ENCODE data around the gene GMPR2. TPM values are rescaled to one million over a fixed set of nuclear protein-coding genes. Genes with fewer than 3 reads are reported as not detected.

GMPR2 gene
- total and polyA plus RNA-seq, 2 of the 13 experiments (the other 11 are each of a cell fraction or from before 2014, with no cell fraction given): 210 to 273 TPM

GRCh38 chr14:24233538-24233866 is 773 bp downstream of the GMPR2 start (continued):
- TF ChIP-seq ATF2 (CRISPR knock-in tag; IDR thresholded peaks at IDR 0.05): peak; percentile 9; the same call in 1 of the 2 replicates
- no peak for TF ChIP-seq AGO1 (IDR thresholded peaks at IDR 0.05; ENCODE audit: low read depth, low read length, poor library complexity, severe bottlenecking)
- peak; percentile 41; the same call in 1 of the 2 replicates for TF ChIP-seq PHF21A (CRISPR knock-in tag; IDR thresholded peaks at IDR 0.05)
- no peak for TF ChIP-seq CSRNP1 (CRISPR knock-in tag; IDR thresholded peaks at IDR 0.05)
- TF ChIP-seq CEBPG (CRISPR knock-in tag; IDR thresholded peaks at IDR 0.05): no peak
- TF ChIP-seq POLR2AphosphoS5 (IDR thresholded peaks at IDR 0.05; ENCODE audit: low read depth, low read length): no peak
- peak; percentile 17; the same call in 1 of the 2 replicates for TF ChIP-seq USF2 (IDR thresholded peaks at IDR 0.05; ENCODE audit: low read depth, low read length)
- no peak for TF ChIP-seq USF2 (CRISPR knock-in tag; IDR thresholded peaks at IDR 0.05; ENCODE audit: borderline replicate concordance)
- TF ChIP-seq ZNF709 (CRISPR knock-in tag; IDR thresholded peaks at IDR 0.05): peak; percentile 18; the same call in 1 of the 2 replicates
- TF ChIP-seq MZF1 (CRISPR knock-in tag; IDR thresholded peaks at IDR 0.05; ENCODE audit: borderline replicate concordance): peak; percentile 88; the same call in 1 of the 2 replicates
- TF ChIP-seq ZBTB1 (CRISPR knock-in tag; IDR thresholded peaks at IDR 0.05; ENCODE audit: borderline replicate concordance): no peak
- no peak for TF ChIP-seq LCORL (IDR thresholded peaks at IDR 0.05)
- no peak for TF ChIP-seq LCORL (CRISPR knock-in tag; IDR thresholded peaks at IDR 0.05)
- TF ChIP-seq SMAD3 (CRISPR knock-in tag; IDR thresholded peaks at IDR 0.05): no peak
- no peak for TF ChIP-seq KDM2A (CRISPR knock-in tag; IDR thresholded peaks at IDR 0.05; ENCODE audit: borderline replicate concordance, low read depth)
- TF ChIP-seq ZNF234 (CRISPR knock-in tag; conservative IDR thresholded peaks at IDR 0.05): no peak
- TF ChIP-seq ZNF782 (CRISPR knock-in tag; IDR thresholded peaks at IDR 0.05; ENCODE audit: borderline replicate concordance): no peak
- TF ChIP-seq ZNF501 (CRISPR knock-in tag; IDR thresholded peaks at IDR 0.05): no peak
- peak; percentile 44 for TF ChIP-seq TEAD3 (CRISPR knock-in tag; optimal IDR thresholded peaks at IDR 0.05; ENCODE audit: borderline replicate concordance)
- TF ChIP-seq ATRX (CRISPR knock-in tag; IDR thresholded peaks at IDR 0.05; ENCODE audit: borderline replicate concordance): no peak
- TF ChIP-seq SALL2 (CRISPR knock-in tag; IDR thresholded peaks at IDR 0.05): no peak
- TF ChIP-seq ZNF572 (CRISPR knock-in tag; IDR thresholded peaks at IDR 0.05): no peak
- TF ChIP-seq HIC2 (CRISPR knock-in tag; IDR thresholded peaks at IDR 0.05; ENCODE audit: low read depth): no peak
- no peak for TF ChIP-seq PRMT3 (CRISPR knock-in tag; IDR thresholded peaks at IDR 0.05; ENCODE audit: borderline replicate concordance, low read depth)
- TF ChIP-seq KLF9 (CRISPR knock-in tag; IDR thresholded peaks at IDR 0.05; ENCODE audit: low read depth): no peak
- no peak for TF ChIP-seq AKAP8 (CRISPR knock-in tag; IDR thresholded peaks at IDR 0.05)
- peak; percentile 23; the same call in 1 of the 2 replicates for TF ChIP-seq HDAC2 (CRISPR knock-in tag; IDR thresholded peaks at IDR 0.05)
